ENCODE data around the gene CES3.
"Not testable (repeated sequence)": the region's sequence is repeated elsewhere in the genome, so short reads cannot be mapped to it uniquely, and the experiment has no call there.

The CES3 gene

DNA sequence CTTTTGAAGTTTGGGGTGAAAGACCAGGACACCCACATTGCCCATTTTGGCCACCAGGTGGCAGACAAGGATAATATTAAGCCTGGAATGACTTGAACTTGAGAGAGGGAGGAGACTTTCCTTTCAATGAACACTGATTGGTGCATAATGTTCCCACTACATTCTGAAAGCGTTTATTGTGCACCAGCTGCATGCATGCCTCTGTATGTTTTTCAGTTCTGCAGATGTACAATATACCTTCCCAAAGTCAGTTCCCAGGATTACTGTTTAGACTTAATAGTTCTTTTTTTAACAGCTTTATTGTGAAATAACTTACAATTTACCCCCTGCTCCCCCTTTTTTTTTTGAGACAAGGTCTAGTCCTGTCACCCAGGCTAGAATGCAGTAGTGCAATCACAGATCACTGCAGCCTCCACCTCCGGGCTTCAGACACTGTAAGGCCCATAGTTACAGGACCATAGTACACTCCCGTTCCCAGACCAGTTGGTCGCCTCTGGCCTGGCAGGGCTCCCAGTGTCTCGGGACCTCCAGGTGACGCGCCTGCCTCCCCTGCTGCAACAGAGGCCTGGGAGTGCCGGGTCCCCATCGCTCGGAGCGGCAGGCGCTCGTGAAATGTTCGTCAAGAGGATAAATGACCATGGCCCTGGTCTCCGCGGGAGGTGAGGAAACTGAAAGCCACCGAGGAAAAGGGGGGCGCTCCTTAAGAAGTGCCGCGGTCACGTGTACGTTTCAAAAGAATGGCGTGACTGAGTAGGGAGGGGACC lies 13.6 kb upstream of the CES3 start:
- DNase-seq = peak; percentile 79 to 91

DNA sequence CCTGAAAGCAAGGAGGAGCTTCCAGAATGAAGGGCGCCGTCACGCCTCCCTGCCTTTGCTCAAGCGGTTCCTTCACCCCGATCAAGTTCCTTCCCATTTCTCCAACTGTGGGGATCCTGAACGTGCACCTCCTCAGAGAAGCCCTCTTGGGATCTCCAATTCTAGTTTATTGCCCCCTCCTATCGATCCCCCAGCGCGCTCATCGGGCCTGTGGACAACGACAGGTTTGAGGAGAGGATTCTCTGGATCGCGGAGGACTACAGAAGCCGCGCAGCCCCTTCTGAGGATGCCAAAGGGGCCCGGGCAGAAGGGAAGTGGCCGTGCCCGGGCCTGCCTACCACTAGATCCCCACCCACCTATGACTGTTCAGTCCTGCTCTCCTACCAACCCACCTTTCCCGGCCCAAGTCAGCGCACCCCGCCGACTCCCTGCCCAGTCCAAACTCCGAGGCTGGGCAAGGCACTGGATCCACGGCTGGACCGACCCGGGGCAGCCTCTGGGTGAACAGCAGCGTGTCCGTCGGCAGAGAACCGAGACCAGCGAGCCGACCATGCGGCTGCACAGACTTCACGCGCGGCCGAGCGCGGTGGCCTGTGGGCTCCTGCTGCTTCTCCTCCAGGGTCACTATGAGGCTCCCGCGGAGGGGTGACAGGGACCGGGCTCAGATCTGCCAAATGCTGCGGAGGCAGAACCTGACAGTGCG lies 12.8 kb upstream of the CES3 start:
- peak in 1 of 2 experiments; percentile 48 for DNase-seq

DNA sequence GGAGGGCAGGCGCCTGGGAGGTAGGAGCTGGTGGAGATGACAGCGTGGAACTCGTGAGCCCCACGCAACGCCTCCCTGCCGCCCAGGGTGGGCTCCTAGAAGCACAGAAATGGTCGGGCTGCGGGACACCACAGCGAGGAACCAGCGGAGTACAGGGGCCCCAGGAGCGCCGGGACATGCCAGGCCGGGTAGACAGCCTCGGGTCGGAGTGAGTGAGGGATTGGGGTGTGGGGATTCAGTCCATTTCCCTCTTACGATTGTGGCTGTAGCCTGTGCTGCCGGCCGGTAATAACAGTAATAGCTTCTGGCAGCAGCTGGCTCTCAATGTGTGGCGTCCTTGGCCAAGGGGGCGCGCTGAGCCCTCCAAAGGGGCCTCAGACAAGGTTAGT lies 12.2 kb upstream of the CES3 start:
- peak; percentile 56 to 69 for DNase-seq

DNA sequence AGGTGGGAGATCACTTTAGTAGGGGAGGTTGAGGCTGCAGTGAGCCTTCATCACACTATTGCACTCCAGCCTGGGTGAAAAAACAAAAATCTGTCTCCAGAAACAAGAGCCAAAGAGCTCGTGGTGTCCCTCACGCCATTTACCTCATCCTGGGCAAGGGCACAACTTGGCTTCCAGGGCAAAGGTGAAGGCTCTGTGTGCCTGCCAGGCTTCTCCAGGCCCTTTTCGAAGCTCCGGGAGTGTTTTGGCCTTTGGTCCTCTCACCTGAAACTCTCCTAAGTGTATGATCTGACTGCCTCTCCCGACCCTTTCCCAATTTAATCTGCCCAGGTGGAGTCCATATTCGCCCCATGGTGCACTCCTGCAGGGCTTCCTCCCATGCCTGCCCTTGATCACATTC lies 11.6 kb upstream of the CES3 start:
- DNase-seq = no peak

DNA sequence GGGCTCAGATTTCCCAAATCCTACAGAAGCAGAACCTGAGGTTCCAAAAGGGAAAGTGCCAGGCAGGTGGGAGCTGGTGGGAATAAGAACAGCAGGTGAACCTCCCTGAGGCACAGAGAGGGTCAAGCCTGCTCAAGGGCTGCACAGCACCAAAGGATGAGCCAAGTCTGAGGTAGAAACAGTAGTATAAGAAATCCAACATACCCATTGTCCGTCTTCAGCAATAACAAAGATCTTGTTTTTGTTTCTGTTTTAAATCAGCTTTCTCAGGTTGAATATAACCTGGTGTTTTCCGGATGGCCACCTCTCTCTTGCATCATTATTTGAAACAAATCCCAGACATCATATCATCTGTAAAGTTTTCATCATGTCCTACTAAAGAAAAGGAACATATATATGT lies 10.6 kb upstream of the CES3 start:
- no peak for DNase-seq

DNA sequence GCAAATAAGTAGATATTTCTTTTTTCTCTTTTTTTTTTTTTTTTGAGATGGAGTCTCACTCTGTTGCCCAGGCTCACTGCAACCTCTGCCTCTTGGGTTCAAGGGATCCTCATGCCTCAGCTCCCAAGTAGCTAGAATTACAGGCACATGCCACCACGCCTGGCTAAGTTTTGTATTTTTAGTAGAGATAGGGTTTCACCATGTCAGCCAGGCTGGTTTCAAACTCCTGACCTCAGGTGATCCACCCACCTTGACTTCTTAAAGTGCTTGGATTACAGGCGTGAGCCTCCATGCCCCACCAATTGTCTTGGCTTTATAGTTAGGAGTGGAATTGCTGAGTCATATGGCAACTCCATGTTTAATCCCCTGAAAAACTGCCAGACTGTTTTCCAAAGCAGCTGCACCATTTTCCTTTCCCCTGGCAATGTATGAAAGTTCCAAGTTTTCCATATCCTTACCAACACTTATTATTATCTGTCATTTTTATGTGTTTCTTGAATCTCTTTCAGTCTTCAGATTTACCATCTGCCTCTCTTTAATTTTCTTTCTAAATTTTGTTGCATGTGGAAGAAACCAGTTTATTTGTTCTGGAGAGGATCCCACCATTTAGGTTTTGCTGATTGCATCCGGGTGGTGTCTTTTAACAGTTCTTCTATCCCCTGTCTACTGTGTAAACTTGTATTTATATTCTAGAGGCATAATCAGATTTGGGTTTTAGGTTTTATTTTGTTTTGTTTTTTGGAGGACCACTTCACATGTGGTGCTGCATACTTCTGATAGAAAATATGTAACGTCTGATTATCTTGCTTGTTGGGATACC lies 9.9 kb upstream of the CES3 start:
- peak; percentile 29 to 73 for DNase-seq

DNA sequence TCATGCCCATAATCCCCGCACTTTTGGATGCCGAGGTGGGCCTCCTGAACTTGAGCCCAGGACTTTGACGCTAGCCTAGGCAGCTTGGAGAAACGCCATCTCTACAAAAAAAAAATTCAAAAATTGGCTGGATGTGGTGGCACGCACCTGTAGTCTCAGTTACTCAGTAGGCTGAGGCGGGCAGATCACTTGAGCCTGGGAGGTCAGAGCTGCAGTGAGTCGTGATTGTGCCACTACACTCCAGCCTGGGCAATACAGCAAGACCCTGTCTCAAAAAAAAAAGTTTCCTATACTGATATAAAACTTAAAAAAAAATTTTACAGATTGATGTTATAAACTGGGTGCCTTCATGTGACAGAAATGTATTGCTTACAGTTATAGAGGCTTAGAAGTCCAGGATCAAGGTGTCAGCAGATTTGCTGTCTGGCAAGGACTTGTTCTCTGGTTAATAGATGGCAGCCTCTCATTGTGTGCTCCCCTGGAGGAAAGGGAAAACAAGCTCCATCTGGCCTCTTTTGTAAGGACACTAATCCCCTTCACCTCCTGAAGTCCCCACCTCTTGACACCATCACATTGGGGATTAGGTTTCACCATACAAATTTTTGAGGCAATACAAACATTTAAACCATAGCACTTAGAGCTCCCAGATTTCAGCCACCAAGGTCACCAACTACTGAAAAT lies 8.5 kb upstream of the CES3 start:
- peak; percentile 98 for DNase-seq

DNA sequence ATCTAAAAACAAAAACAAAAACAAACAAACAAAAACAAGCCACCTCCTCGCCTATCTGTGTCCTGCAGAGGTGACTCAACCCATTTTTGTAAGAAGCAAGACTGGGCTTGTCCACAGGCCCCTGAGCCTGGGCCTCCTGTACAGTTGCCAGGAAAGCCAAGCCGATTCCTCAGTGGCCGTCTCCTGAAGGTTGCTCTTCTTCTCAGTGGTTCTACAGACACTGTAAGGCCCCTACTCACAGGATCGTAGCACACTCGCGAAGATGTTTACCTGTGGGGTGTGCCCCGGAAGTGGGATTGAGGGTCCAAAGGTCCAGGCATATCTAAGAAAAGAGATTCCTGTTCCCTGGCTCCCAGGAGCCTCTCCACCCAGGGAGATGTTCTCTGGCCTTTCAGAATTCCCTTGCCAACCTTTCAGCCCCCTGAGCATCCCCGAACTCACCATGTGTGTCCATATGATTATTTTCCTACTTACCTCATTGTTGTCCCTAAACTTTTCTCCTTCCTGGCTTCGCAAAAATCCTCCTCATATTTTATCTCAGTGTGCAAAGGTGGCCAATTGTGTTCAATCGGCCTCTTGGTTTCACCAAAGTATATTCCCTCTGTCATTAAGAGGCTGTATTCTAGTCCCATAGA lies 7.5 kb upstream of the CES3 start:
- DNase-seq = no peak

DNA sequence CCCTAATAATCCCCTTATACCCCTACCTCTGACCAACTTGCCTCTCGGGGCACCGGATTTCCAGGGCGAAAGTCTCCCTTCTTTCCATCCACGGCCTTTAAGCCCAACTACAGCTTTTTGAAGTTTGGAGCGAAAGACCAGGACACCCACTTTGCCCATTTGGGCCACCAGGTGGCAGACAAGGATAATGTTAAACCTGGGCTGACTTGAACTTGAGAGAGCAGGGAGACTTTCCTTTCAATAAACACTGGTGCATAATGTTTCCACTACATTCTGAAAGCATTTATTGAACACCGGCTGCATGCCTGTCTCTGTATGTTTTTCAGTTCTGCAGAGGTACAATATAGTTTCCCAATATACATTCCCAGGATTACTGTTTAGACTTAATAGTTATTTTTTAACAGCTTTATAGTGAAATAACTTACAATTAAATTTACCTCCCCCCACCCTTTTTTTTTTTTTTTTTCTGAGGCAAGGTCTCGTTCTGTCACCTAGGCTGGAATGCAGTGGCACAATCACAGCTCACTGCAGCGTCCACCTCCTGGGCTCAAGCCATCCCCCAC lies 6.9 kb upstream of the CES3 start:
- peak; percentile 79 to 90 for DNase-seq

DNA sequence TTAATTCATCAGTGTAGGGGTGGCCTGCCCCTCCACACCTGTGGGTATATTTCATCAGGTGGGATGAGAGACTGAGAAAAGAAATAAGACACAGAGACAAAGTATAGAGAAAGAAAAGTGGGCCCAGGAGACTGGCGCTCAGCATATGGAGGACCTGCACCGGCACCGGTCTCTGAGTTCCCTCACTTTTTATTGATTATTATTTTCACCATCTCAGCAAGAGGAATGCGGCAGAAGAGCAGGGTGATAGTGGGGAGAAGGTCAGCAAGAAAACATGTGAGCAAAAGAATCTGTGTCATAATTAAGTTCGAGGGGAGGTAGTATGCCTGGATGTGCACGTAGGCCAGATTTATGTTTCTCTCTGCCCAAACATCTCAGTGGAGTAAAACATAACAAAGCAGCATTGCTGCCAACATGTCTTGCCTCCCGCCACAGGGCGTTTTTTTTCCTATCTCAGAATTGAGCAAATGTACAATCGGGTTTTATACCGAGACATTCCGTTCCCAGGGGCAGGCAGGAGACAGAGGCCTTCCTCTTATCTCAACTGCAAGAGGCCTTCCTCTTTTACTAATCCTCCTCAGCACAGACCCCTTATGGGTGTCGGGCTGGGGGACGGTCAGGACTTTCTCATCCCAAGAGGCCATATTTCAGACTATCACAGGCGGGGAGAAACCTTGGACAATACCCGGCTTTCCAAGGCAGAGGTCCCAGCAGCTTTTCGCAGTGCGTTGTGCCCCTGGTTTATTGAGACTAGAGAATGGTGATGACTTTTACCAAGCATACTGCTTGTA lies 5.5 kb upstream of the CES3 start:
- DNase-seq = not testable (repeated sequence)

DNA sequence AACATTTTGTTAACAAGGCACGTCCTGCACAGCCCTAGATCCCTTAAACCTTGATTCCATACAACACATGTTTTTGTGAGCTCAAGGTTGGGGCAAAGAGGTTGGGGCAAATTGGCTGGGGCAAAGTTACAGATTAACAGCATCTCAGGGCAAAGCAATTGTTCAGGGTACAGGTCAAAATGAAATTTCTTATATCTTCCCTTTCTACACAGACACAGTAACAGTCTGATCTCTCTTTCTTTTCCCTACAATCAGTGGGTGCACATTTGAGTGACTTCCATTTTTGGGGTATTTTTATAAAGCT lies 5.0 kb upstream of the CES3 start:
- DNase-seq = not testable (repeated sequence)

DNA sequence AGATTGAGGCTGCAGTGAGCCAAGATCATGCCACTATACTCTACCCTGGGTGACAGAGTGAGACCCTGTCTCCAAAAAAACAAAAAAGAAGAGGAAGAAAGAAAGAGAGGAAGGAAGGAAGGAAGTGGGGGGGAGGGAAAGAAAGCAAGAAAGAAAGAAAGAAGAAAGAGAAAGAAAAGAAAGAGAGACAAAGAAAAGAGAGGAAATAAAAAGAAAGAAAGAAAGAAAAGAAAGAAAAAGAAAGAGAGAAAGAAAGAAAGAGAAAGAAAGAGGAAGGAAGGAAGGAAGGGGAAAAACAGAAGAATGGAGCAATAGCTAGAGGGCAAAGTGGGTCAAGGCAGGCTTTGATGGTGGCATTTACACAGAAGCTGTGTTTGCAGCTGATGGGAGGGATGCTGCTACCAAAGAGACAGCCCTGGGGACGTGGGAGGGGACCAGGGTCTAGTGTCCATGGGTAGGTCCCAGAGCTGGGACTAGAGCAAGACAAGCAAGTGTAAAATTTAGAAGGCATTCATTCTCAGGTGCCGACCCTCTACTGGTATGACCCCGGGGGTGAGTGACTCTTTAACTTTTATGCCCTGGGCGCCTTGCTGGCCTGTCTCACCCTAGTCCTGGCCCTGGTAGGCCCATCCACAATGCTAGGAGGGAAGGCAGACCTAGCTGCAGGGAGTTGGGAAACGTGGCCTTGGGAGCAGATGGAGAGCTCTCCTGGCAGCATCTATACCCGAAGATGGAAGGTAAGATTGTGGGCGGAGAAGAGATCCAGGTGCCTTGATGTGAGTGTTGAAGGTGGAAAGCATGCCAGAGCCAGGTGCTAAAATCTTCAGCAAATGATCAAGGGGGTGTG lies 2.0 kb upstream of the CES3 start:
- no peak for DNase-seq

DNA sequence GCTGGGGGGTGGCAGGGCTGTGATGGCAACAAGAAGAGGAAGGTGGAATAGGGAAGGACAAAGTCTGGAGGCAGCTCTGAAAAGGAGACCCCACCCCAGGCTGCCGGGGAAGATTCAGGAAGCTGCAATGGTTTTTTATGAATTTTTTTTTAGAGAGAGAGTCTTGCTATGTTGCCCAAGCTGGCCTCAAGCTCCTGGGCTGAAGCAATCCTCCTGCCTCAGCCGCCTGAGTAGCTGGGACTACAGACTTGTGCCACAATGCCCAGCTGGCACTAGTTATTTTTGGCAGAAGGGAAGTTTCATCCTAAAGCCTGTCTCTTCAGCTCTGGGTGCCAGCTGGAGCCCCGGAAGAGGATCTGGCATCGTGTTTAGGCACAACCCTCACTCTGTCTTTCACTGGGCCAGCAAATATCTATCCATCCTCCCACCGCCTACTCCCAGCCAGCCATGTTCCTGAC lies 1.3 kb upstream of the CES3 start:
- peak; percentile 66 to 80 for DNase-seq

DNA sequence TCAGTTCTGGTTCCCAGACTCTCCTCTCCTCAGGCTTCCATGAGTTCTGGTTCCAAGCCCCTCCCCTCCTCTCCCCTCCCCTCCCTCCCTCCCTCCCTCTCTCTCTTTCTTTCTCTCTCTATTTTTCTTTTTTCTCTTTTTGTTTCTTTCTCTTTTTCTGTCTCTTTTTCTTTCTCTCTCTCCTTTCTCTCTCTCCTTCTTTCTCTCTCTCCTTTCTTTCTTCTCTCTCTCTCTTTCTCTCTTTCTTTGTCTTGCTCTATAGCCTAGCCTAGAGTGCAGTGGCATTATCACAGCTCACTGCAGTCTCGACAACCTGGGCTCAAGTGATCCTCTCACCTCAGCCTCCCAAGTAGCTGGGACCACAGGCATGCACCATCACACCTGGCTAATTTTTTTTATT lies 796 bp upstream of the CES3 start:
- DNase-seq = no peak

DNA sequence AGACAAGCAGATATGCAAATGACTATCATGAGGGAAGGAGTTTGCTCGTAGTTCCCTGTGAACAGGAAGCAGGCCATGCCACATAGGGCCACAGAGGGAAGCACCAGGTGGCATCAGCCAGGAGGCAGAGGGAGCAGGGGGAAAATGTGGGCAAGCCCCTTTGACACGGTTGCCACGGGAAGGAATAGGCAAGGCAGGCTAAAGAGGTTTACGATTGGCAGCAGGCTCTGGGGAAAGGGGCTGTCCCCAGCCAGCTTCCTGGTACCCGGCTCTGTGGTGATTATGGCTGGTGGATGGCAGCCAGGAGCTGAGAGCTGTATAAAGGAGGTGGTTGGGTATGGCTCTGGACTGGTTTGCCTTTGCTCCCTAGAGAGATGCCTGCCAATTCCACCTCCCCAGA lies 848 bp downstream of the CES3 start:
- DNase-seq = no peak

DNA sequence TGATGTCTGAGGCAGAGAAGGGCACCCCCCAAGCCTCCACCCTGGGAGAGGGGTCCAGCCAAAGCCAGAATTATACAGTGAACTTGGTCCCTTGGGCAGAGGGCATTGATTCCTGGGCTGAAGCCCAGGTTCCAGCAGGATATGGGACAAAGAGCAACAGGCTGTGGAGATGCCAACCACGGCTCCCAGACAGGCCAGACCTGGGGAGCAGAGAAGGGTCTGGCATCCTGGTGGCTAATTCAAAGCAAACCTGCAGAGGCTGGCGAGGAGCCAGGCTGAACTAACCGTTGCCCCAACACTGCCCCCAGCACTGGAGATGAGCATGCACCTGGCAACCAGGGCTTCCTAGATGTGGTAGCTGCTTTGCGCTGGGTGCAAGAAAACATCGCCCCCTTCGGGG lies 3.0 kb downstream of the CES3 start:
- DNase-seq = no peak

DNA sequence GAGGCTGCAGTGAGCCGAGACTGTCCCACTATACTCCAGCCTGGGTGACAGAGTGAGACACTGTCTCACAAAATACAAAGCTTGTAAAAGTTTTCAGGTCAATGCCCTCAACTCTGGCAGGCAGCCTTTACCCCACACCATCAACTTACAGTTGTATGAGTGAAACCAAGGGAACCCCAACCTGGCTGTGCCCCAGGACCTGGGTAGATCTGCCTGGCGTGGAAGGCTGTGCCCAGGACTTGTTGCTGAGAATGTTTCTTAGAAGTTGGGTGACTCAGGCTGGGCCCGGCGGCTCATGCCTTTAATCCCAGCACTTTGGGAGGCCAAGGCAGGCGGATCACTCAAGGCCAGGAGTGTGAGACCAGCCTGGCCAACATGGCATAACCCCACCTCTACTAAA lies 7.8 kb downstream of the CES3 start:
- no peak for DNase-seq

DNA sequence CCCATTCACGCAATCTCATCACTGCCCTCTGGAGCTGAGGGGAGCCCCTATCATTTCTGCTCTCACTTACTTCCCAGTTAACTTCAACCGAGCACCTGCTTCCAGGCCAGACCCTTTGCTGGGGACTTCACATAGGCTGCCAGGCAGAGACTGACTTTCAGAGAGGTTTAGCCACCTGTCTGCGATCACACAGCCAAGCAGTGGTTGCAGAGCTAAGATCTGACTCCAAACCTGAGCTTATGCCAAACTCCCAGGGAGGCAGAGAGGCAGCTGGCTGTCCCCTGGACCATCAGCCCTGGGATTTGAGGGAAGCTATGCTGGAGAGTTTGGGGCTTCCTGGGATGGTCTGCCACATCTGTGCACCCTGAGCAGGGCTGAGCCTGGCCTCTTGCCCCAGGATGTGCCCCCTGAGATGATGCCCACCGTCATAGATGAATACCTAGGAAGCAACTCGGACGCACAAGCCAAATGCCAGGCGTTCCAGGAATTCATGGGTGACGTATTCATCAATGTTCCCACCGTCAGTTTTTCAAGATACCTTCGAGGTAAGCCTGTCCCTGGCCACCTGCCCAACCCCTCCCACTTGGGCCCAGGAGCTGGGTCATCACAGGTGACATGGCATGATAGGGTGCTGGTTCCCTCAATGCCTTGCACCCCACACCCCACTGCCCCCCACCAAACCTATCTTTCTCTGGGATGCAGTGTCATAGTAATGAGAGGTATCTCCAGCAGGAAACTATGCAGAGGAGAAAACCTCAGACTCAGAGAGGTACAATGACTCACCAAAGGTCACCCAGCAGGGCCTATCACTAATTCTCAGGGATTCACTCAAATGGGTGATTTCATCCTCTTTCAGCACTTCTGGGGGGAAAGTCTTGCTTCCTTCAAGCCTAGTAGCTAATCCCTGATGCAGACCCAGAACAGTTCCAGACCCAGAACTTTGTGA lies 10.0 kb downstream of the CES3 start:
- no peak for DNase-seq

DNA sequence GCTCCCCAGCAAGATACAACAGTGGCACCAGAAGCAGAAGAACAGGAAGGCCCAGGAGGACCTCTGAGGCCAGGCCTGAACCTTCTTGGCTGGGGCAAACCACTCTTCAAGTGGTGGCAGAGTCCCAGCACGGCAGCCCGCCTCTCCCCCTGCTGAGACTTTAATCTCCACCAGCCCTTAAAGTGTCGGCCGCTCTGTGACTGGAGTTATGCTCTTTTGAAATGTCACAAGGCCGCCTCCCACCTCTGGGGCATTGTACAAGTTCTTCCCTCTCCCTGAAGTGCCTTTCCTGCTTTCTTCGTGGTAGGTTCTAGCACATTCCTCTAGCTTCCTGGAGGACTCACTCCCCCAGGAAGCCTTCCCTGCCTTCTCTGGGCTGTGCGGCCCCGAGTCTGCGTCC lies 11.9 kb downstream of the CES3 start:
- no peak for DNase-seq

Data from NCI-H524 (cell line).